Hepatocyte (in vitro differentiated cells): Measurements from ENCODE around the gene GAS2L3. TPM values are rescaled to one million over a fixed set of nuclear protein-coding genes. Genes with fewer than 3 reads are reported as not detected.

Experiments
- DNase-seq: peaks from one replicate; pipeline ENCODE4 v3.0.0-alpha.2; 2016; ENCODE audit warnings: low spot score
- H2AFZ ChIP-seq: fragments of 200-600 bp; sonication (generic); 2 replicates; pipeline ENCODE4 v1.6.0; 2016; ENCODE audit warnings: antibody characterized with exemption, mild to moderate bottlenecking
- H3K27ac ChIP-seq: fragments of 200-600 bp; sonication (generic); 2 replicates; pipeline ENCODE4 v1.5.1; 2016; ENCODE audit warnings: mild to moderate bottlenecking
- H3K27me3 ChIP-seq: fragments of 200-600 bp; sonication (generic); 2 replicates; pipeline ENCODE4 v1.6.1; 2016
- H3K36me3 ChIP-seq: fragments of 200-600 bp; sonication (generic); replicated peaks from 2 replicates; pipeline ENCODE4 v1.5.1; 2016; ENCODE audit warnings: low read depth; ENCODE audit not compliant: insufficient read depth
- H3K4me1 ChIP-seq: fragments of 200-600 bp; sonication (generic); 2 replicates; pipeline ENCODE4 v1.5.1; 2016; ENCODE audit warnings: mild to moderate bottlenecking, moderate library complexity; ENCODE audit not compliant: insufficient read depth
- H3K4me2 ChIP-seq: fragments of 200-600 bp; sonication (generic); 2 replicates; pipeline ENCODE4 v1.6.0; 2016
- H3K4me3 ChIP-seq: fragments of 200-600 bp; sonication (generic); 2 replicates; pipeline ENCODE4 v1.5.1; 2016; ENCODE audit warnings: mild to moderate bottlenecking
- H3K79me2 ChIP-seq: fragments of 200-600 bp; sonication (generic); 2 replicates; pipeline ENCODE4 v1.6.0; 2017; ENCODE audit warnings: mild to moderate bottlenecking
- H3K9me2 ChIP-seq: fragments of 200-600 bp; sonication (generic); replicated peaks from 2 replicates; pipeline ENCODE4 v1.6.0; 2017; ENCODE audit warnings: mild to moderate bottlenecking; ENCODE audit not compliant: insufficient read depth
- H3K9me3 ChIP-seq: fragments of 200-600 bp; sonication (generic); 2 replicates; pipeline ENCODE4 v1.5.1; 2016; ENCODE audit warnings: low read depth, mild to moderate bottlenecking
- H4K20me1 ChIP-seq: fragments of 200-600 bp; sonication (generic); 2 replicates; pipeline ENCODE4 v1.6.0; 2016; ENCODE audit warnings: mild to moderate bottlenecking; ENCODE audit not compliant: insufficient read depth, poor library complexity, severe bottlenecking
- CTCF ChIP-seq: fragments of 200-600 bp; sonication (generic); IDR thresholded peaks from 2 replicates; pipeline ENCODE4 v1.5.1; 2016; ENCODE audit warnings: antibody characterized with exemption, mild to moderate bottlenecking; ENCODE audit not compliant: poor library complexity
- EZH2 ChIP-seq: fragments of 200-600 bp; sonication (generic); IDR thresholded peaks from 2 replicates; pipeline ENCODE4 v1.6.1; 2016; ENCODE audit warnings: antibody characterized with exemption, mild to moderate bottlenecking, borderline replicate concordance
- EZH2phosphoT487 ChIP-seq: fragments of 200-600 bp; sonication (generic); IDR thresholded peaks from one replicate; pipeline ENCODE4 v1.6.1; 2018; ENCODE audit warnings: antibody characterized with exemption, mild to moderate bottlenecking, low read depth, moderate library complexity; ENCODE audit not compliant: unreplicated experiment, severe bottlenecking
- WGBS: methylation state at CpG from one replicate; pipeline ENCODE4 v1.1.6; 2016; ENCODE audit warnings: low lambda C conversion rate; ENCODE audit errors: missing lambda C conversion rate; 5-methylcytosine and 5-hydroxymethylcytosine counted together
- polyA plus RNA-seq: library from polyadenylated mRNA; unstranded; fragments of >200 nt; fragmentation: Nextera tagmentation; extraction: Ambion mirVana; gene quantifications from 2 replicates; pipeline ENCODE4 v1.2.1, GENCODE V29; 2016
- total RNA-seq: library from RNA; depleted of rRNA; stranded (reverse); fragments of >200 nt; gene quantifications from 2 replicates; pipeline ENCODE4 v1.2.3, GENCODE V29; 2014

Gene GAS2L3
- total and polyA plus RNA-seq, 2 experiments from 2014 or later: 1.8 to 14.9 TPM

GRCh38 chr12:100643246-100643645 is 69.8 kb downstream of the GAS2L3 start:
- Histone ChIP-seq H3K4me3 (no peak overlapping the region), H3K9me2 (no peaks in the 10 kb centered on the region), H3K27ac (no peak overlapping the region), H3K27me3 (no peaks in the 10 kb centered on the region), H4K20me1 (no peaks in the 10 kb centered on the region), H2AFZ (no peak overlapping the region), H3K79me2 (no peaks in the 10 kb centered on the region), H3K36me3 (no peaks in the 10 kb centered on the region), H3K9me3 (no peaks in the 10 kb centered on the region), H3K4me1 (no peaks in the 10 kb centered on the region), H3K4me2 (no peak overlapping the region)
- no peak for DNase-seq
- TF ChIP-seq CTCF (no peak), EZH2 (no peak), EZH2phosphoT487 (no peak)
- WGBS: 98% methylated on average over 6 of the region's 6 CpGs

DNA sequence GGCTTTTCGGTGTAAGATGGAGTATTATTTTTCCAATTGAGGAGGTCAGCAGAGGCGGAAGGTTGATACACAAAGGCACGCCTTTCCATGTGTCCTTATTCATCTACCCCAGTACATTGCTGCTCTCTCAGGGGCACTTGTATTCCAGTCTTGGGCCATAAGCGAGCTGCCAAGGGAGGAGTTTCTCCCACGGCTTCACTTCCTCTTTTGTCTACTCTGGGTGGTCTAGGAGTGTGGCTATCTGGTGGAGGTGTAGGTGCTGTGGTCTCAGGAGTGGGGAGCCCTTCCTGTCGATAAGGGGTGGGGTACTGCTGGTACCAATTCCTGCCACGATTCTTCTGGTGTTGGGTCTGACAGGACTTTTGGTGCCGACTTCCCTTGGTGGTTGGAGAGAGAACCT is 73.4 kb downstream of the GAS2L3 start:
- no peaks in the 10 kb centered on the region for H3K27me3 ChIP-seq

GRCh38 chr12:100651108-100651507 is 77.6 kb downstream of the GAS2L3 start:
- TF ChIP-seq EZH2phosphoT487: no peak
- no peak for TF ChIP-seq CTCF
- no peak for TF ChIP-seq EZH2
- H3K27me3 ChIP-seq: no peaks in the 10 kb centered on the region
- H3K79me2 ChIP-seq: no peaks in the 10 kb centered on the region
- no peaks in the 10 kb centered on the region for H3K9me3 ChIP-seq
- 86% methylated on average over 3 of the region's 3 CpGs for WGBS
- no peaks in the 10 kb centered on the region for H3K4me1 ChIP-seq
- H2AFZ ChIP-seq: no peak overlapping the region
- H3K36me3 ChIP-seq: no peaks in the 10 kb centered on the region
- no peaks in the 10 kb centered on the region for H4K20me1 ChIP-seq
- no peak for DNase-seq
- no peak overlapping the region for H3K4me3 ChIP-seq
- H3K9me2 ChIP-seq: no peaks in the 10 kb centered on the region
- no peak overlapping the region for H3K4me2 ChIP-seq
- H3K27ac ChIP-seq: no peak overlapping the region

More for the DNA sequence above, 73.4 kb downstream of the GAS2L3 start:
- H3K9me2 ChIP-seq: no peaks in the 10 kb centered on the region
- no peak for TF ChIP-seq CTCF
- no peak for TF ChIP-seq EZH2
- no peak for TF ChIP-seq EZH2phosphoT487
- H3K36me3 ChIP-seq: no peaks in the 10 kb centered on the region
- DNase-seq: no peak
- no peak overlapping the region for H3K27ac ChIP-seq
- H3K9me3 ChIP-seq: no peaks in the 10 kb centered on the region
- no peaks in the 10 kb centered on the region for H4K20me1 ChIP-seq
- H3K4me2 ChIP-seq: no peak overlapping the region
- no peaks in the 10 kb centered on the region for H3K4me1 ChIP-seq
- no peak overlapping the region for H3K4me3 ChIP-seq
- WGBS: 94% methylated on average over 8 of the region's 8 CpGs
- H2AFZ ChIP-seq: no peak overlapping the region
- H3K79me2 ChIP-seq: no peaks in the 10 kb centered on the region

- H3K36me3 ChIP-seq: no peaks in the 10 kb centered on the region
- H2AFZ ChIP-seq: no peak overlapping the region
- no peak overlapping the region for H3K4me2 ChIP-seq
- WGBS: 75% methylated on average over 4 of the region's 4 CpGs
- no peaks in the 10 kb centered on the region for H3K9me2 ChIP-seq
- no peaks in the 10 kb centered on the region for H4K20me1 ChIP-seq
- H3K27me3 ChIP-seq: no peaks in the 10 kb centered on the region
- no peaks in the 10 kb centered on the region for H3K79me2 ChIP-seq
- no peak overlapping the region for H3K4me3 ChIP-seq
- H3K27ac ChIP-seq: no peak overlapping the region
- H3K9me3 ChIP-seq: no peaks in the 10 kb centered on the region
- TF ChIP-seq EZH2 (no peak), EZH2phosphoT487 (no peak), CTCF (no peak)
- DNase-seq: no peak
- H3K4me1 ChIP-seq: no peaks in the 10 kb centered on the region
These were observed 78.2 kb downstream of the GAS2L3 start for GRCh38 chr12:100651694-100652093.
